Loucy (cell line): ENCODE measurements around the gene LOXHD1.

Experiments
- CTCF ChIP-seq: fragments of 200-600 bp; sonication (generic); conservative IDR thresholded peaks from 2 replicates; pipeline ENCODE4 v1.5.1; 2014; ENCODE audit warnings: mild to moderate bottlenecking, antibody characterized with exemption, low read length
- EZH2phosphoT487 ChIP-seq: fragments of 200-600 bp; IDR thresholded peaks from 2 replicates; pipeline ENCODE4 v1.6.1; 2018; ENCODE audit warnings: antibody characterized with exemption, mild to moderate bottlenecking, moderate library complexity, borderline replicate concordance

- TF ChIP-seq CTCF (no peak), EZH2phosphoT487 (no peak)
These were observed 171.3 kb downstream of the LOXHD1 start for GRCh38 chr18:46485675-46486194.
